ENCODE measurements around the gene FXR2.

The FXR2 gene

DNA sequence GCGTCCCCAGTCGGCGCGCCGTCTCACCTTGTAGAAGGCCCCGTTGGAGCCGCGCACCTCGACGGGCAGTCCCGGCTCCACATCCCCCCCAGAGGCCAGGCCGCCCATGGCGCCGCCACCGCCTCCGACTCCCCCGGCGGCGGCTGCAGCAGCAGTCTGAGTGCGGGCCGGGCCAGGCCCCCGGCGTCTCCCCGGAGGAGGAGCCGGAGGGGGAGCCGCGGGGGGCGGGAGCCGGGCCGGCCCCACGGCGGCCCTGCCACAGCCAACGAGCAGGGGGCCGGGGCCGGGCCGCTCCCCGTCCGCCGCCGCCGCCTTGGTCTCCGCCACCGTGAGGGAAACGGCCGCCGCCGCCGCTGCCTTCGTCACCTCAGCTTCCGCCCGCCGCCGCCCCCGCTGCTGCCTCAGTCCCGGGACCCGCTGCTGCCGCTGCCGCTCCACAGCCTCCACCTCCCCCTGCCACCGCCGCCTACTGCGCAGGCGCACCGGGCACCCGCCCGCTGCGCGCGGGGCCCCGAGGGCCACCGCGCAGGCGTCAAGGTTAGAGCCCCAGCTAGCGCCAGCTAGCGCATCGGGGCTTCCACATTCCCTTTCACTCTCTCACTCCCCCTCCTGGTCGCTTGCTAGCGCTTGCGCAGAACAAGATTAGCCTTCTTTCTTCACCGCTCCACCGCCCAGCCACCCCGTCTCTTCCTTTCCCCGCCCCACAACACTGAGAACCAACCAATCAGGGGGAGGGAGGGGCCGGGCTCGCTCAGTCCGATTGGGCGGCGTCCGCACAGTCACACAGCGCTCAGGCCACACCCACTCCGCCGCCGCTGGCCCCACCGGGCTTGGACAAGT, at the start of gene FXR2:
TSS of gene FXR2 (minus strand) at position 473 of the 840 bp plus-strand sequence. CDS start at position 108, 365 bp downstream.
- Histone ChIP-seq H3K27me3 (replicated peaks) (no peaks in the 10 kb centered on the region), H3K4me3 (ENCODE audit: low read depth, low read length) (peak within 1 kb of the TSS; percentile 87), H3K27ac (peak within 1 kb of the TSS; percentile 72), H3K36me3 (replicated peaks) (peaks cover 3% of the 10 kb centered on the region)
- DNase-seq = peak; percentile 100
- in situ Hi-C loops (cut with HindIII; ENCODE audit: low pct_ligation_motif_present, low sequenced_read_pairs) = no loop called here
- TF ChIP-seq, protein P1, sequence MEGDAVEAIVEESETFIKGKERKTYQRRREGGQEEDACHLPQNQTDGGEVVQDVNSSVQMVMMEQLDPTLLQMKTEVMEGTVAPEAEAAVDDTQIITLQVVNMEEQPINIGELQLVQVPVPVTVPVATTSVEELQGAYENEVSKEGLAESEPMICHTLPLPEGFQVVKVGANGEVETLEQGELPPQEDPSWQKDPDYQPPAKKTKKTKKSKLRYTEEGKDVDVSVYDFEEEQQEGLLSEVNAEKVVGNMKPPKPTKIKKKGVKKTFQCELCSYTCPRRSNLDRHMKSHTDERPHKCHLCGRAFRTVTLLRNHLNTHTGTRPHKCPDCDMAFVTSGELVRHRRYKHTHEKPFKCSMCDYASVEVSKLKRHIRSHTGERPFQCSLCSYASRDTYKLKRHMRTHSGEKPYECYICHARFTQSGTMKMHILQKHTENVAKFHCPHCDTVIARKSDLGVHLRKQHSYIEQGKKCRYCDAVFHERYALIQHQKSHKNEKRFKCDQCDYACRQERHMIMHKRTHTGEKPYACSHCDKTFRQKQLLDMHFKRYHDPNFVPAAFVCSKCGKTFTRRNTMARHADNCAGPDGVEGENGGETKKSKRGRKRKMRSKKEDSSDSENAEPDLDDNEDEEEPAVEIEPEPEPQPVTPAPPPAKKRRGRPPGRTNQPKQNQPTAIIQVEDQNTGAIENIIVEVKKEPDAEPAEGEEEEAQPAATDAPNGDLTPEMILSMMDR (IDR thresholded peaks at IDR 0.05; ENCODE audit: low read depth, low read length, missing control alignments) = peak; percentile 77

DNA sequence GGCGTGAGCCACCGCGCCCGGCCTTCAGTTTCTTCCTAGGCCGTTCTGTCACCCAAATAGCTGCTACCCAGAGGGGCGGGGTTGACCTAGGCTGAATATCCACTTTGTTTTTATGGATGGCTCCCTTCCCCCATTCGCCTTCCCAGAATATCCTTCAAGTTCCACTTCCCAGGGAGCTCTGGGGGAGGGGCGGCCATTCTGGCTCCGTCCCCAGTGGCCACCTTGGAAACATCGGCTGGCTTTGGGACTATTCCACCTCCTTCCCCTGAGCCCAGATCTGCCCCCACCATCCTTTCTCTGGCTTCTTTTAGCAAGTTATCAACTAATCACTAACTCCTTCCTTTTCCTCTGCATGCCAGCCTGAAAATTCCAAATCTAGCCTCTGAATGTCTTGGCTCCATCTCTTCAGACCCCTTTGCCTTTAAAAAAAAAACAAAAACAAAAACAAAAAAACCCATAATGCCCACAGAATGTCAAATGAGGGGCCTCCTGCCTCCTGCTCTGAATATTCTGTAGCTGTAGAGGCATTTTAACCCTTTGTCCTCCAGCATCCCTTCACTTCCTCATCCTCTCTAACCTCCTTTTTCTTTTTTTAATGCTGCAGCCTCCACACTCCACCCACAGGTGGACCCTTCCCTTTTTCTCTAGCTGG, 42.4 kb upstream of the FXR2 start:
- TF ChIP-seq, protein P1 (IDR thresholded peaks at IDR 0.05; ENCODE audit: low read depth, low read length, missing control alignments) = no peak
- Histone ChIP-seq H3K27me3 (replicated peaks) (peaks cover 16% of the 10 kb centered on the region), H3K4me3 (ENCODE audit: low read depth, low read length) (no peak overlapping the region), H3K27ac (no peak overlapping the region), H3K36me3 (replicated peaks) (no peaks in the 10 kb centered on the region)
- in situ Hi-C loops (cut with HindIII; ENCODE audit: low pct_ligation_motif_present, low sequenced_read_pairs) = no loop called here
- no peak for DNase-seq

DNA sequence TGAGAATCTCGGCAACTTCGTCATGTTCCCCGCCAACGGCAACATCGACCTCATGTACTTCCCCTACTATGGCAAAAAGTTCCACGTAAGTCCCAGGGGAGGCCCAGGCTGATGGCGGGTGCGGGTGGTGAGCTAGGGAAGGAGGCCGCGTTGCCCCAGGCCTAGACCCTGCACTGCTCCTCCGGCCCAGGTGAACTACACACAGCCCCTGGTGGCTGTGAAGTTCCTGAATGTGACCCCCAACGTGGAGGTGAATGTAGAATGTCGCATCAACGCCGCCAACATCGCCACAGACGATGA, 40.8 kb upstream of the FXR2 start:
- in situ Hi-C loops (cut with HindIII; ENCODE audit: low pct_ligation_motif_present, low sequenced_read_pairs) = no loop called here
- TF ChIP-seq, protein P1 (IDR thresholded peaks at IDR 0.05; ENCODE audit: low read depth, low read length, missing control alignments) = no peak
- no peak for DNase-seq
- no peak overlapping the region for H3K27ac ChIP-seq
- peaks cover 28% of the 10 kb centered on the region for H3K27me3 ChIP-seq (replicated peaks)
- H3K36me3 ChIP-seq (replicated peaks) = no peaks in the 10 kb centered on the region
- H3K4me3 ChIP-seq (ENCODE audit: low read depth, low read length) = no peak overlapping the region

DNA sequence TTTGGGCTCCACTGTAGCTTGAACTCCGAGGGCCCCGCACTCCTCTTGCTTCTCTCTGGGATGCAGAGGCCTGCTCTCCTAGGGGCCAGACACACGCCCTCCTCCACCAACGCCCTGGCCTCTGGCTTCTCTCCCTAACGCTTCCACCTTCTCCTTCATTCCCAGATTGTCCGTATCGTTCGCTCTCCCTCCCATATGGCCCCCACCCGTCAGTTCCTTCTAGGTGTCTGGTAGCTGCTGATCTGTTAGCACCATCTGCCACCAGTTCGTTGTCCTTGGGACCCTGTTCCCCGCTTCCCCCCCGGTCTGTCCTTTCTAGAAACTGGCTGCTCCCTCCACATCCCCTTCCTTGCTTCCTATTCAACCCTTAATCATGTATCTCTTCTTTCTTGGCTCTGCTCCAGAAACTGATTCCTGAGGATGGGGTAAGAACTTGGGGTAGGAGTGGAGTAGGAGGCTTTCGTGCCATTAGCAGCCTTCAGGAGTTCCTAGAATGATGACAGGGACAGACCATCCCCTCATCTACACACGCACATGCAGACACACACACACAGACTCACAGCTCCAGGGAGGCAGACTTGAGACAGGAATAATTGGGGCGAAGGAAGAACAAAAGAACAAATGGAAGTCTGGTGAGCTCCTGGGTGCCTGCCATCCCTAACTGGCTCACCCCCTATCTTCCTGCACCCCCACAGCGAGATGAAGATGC, 40.3 kb upstream of the FXR2 start:
- Histone ChIP-seq H3K27ac (no peak overlapping the region), H3K4me3 (ENCODE audit: low read depth, low read length) (no peak overlapping the region), H3K27me3 (replicated peaks) (peaks cover 28% of the 10 kb centered on the region), H3K36me3 (replicated peaks) (no peaks in the 10 kb centered on the region)
- peak; percentile 31 for DNase-seq
- in situ Hi-C loops (cut with HindIII; ENCODE audit: low pct_ligation_motif_present, low sequenced_read_pairs) = no loop called here
- TF ChIP-seq, protein P1 (IDR thresholded peaks at IDR 0.05; ENCODE audit: low read depth, low read length, missing control alignments) = no peak

DNA sequence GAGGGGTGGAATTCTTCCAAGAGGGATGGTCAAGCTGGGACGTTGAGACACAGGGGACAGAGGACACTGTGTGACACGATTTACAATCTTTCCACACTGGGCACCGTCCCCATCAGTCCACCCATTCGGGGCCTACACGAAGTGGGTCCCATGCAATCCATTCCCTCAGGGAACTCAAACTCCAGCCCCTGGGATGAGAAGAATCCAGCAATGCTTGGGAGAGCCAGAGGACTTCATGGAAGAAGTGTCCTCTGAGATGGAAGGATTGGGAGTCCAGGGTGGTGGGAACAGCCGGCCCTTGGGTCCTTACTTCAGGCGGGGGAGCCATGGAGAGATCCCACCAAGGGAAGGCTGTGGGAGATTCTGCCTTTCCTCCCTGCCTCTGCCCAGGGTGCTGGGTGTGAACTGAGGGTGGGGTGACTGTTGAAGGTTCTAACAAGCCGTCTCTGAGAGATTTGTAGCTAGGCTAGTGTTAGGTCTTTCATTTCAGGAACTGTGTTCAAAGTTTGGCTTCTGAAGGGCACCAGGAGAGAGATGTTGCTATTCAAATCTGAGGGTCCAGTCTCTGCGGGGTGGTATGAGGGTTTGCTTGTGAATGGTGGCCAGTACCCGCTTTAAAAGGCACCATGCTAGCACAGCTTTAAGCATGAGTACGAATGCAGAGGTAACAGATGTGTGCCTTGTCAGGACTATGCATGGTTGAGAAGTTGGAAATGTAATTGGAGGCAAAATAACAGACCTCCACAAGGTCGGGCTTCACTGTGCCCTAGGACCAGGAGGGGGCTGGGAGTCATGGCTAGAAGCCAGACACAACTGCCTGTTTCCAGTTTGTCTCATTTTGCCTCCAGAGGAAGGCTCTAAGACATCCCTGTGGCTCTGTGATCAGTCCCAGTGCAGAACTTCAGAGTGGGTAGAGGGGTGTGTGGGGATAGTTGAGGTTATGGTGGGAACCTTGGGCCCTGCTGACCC, 38.0 kb upstream of the FXR2 start:
- no peak for DNase-seq
- TF ChIP-seq, protein P1 (IDR thresholded peaks at IDR 0.05; ENCODE audit: low read depth, low read length, missing control alignments) = no peak
- in situ Hi-C loops (cut with HindIII; ENCODE audit: low pct_ligation_motif_present, low sequenced_read_pairs) = no loop called here
- no peak overlapping the region for H3K27ac ChIP-seq
- no peak overlapping the region for H3K4me3 ChIP-seq (ENCODE audit: low read depth, low read length)
- H3K27me3 ChIP-seq (replicated peaks) = peaks cover 28% of the 10 kb centered on the region
- no peaks in the 10 kb centered on the region for H3K36me3 ChIP-seq (replicated peaks)
